IMR-90 (cell line): ENCODE results near the gene MON2. TPM values are rescaled to one million over a fixed set of nuclear protein-coding genes. Genes with fewer than 3 reads are reported as not detected.

ENCODE experiments used
- ATAC-seq: fragments of 200-7000 bp; cut with Tn5 transposase; 2 replicates; pipeline ENCODE4 v1.9.1; 2020; ENCODE audit warnings: low read depth, mild to moderate bottlenecking, moderate library complexity
- BruUV-seq: library from RNA; stranded (reverse); fragments of 400-500 nt; replicated peaks from 2 replicates; lab custom pipeline; 2021; lab: Mats Ljungman, UMichigan
- CTCF ChIA-PET: fragments of 300-600 bp; formaldehyde crosslinking; extraction: SDS; loops from one replicate; lab custom pipeline; 2021; ENCODE audit warnings: antibody characterized with exemption; lab: Yijun Ruan, JAX
- POLR2A ChIA-PET: fragments of 300-600 bp; sonication (Branson Sonifier 250); formaldehyde crosslinking; loops from one replicate; lab custom pipeline; 2022; ENCODE audit warnings: antibody characterized with exemption; ENCODE audit not compliant: unreplicated experiment; lab: Charles Lee
- DNase-seq: peaks from one replicate; pipeline ENCODE4 v3.0.0; 2013
- H2AFZ ChIP-seq: replicated peaks from 2 replicates; pipeline ENCODE3; 2013; ENCODE audit warnings: low read length, mild to moderate bottlenecking; ENCODE audit not compliant: poor library complexity
- H2AK5ac ChIP-seq: 2 replicates; pipeline ENCODE4 v1.6.1; 2013; ENCODE audit warnings: low read depth, low read length, inconsistent platforms
- H2AK9ac ChIP-seq: replicated peaks from 2 replicates; pipeline ENCODE3; 2013; ENCODE audit warnings: mild to moderate bottlenecking, low read depth, low read length, moderate library complexity; ENCODE audit not compliant: poor library complexity
- H2BK120ac ChIP-seq: 2 replicates; pipeline ENCODE4 v1.6.1; 2013; ENCODE audit warnings: low read depth, low read length, inconsistent platforms
- H2BK15ac ChIP-seq: 3 replicates; pipeline ENCODE4 v1.6.1; 2013; ENCODE audit warnings: low read depth, low read length, inconsistent platforms
- H2BK20ac ChIP-seq: 2 replicates; pipeline ENCODE4 v1.6.1; 2013; ENCODE audit warnings: low read depth, mild to moderate bottlenecking, inconsistent platforms, low read length, moderate library complexity
- H2BK5ac ChIP-seq: 2 replicates; pipeline ENCODE4 v1.6.1; 2013; ENCODE audit warnings: mild to moderate bottlenecking, low read depth, low read length, inconsistent platforms; ENCODE audit not compliant: poor library complexity, severe bottlenecking
- H3K14ac ChIP-seq: replicated peaks from 2 replicates; pipeline ENCODE4 v1.6.1; 2013; ENCODE audit warnings: low read depth, low read length, inconsistent platforms
- H3K18ac ChIP-seq: 2 replicates; pipeline ENCODE4 v1.6.1; 2013; ENCODE audit warnings: low read depth, low read length, control low read depth
- H3K23ac ChIP-seq: 2 replicates; pipeline ENCODE4 v1.6.1; 2013; ENCODE audit warnings: low read depth, low read length, inconsistent platforms
- H3K27ac ChIP-seq: 2 replicates; pipeline ENCODE4 v1.5.1; 2013; ENCODE audit warnings: mild to moderate bottlenecking, control low read depth, low read length; ENCODE audit not compliant: insufficient read depth
- H3K27me3 ChIP-seq: 2 replicates; pipeline ENCODE4 v1.6.1; 2013; ENCODE audit warnings: low read length; ENCODE audit not compliant: control insufficient read depth, insufficient read depth
- H3K36me3 ChIP-seq: 2 replicates; pipeline ENCODE4 v1.6.1; 2013; ENCODE audit warnings: low read length, mixed read lengths; ENCODE audit not compliant: control insufficient read depth, insufficient read depth
- H3K4ac ChIP-seq: 2 replicates; pipeline ENCODE4 v1.6.1; 2013; ENCODE audit warnings: low read depth, low read length, inconsistent platforms
- H3K4me1 ChIP-seq: 2 replicates; pipeline ENCODE4 v1.6.1; 2013; ENCODE audit warnings: low read length, mixed read lengths; ENCODE audit not compliant: control insufficient read depth, insufficient read depth
- H3K4me2 ChIP-seq: 2 replicates; pipeline ENCODE4 v1.6.1; 2013; ENCODE audit warnings: low read depth, mild to moderate bottlenecking, control low read depth, low read length, moderate library complexity
- H3K4me3 ChIP-seq: 2 replicates; pipeline ENCODE4 v1.5.1; 2013; ENCODE audit warnings: low read depth, mild to moderate bottlenecking, control low read depth, low read length, moderate library complexity; ENCODE audit not compliant: insufficient read depth
- H3K56ac ChIP-seq: 2 replicates; pipeline ENCODE4 v1.6.1; 2013; ENCODE audit warnings: low read length, inconsistent platforms; ENCODE audit not compliant: insufficient read depth; ENCODE audit errors: extremely low read depth
- H3K79me1 ChIP-seq, 2 experiments: 2 replicates each; pipeline ENCODE4 v1.6.1; 2013; ENCODE audit warnings: low read length in 2 of 2, inconsistent platforms in 1 of 2, low read depth in 1 of 2
- H3K9ac ChIP-seq: 2 replicates; pipeline ENCODE4 v1.6.1; 2013; ENCODE audit warnings: low read depth, low read length, control low read depth
- H3K9me1 ChIP-seq: 2 replicates; pipeline ENCODE4 v1.6.1; 2013; ENCODE audit warnings: low read length, inconsistent platforms; ENCODE audit not compliant: insufficient read depth
- H3K9me3 ChIP-seq: 2 replicates; pipeline ENCODE4 v1.6.1; 2013; ENCODE audit warnings: low read length; ENCODE audit not compliant: control insufficient read depth, insufficient read depth
- H4K20me1 ChIP-seq: 2 replicates; pipeline ENCODE4 v1.6.1; 2013; ENCODE audit warnings: low read length, inconsistent platforms; ENCODE audit not compliant: insufficient read depth
- H4K5ac ChIP-seq: 2 replicates; pipeline ENCODE4 v1.6.1; 2013; ENCODE audit warnings: mild to moderate bottlenecking, low read depth, low read length, control low read depth
- H4K8ac ChIP-seq, 2 experiments: 2 replicates each; pipeline ENCODE4 v1.6.1; 2013; ENCODE audit warnings: low read depth in 2 of 2, low read length in 2 of 2, control low read depth in 1 of 2, inconsistent platforms in 1 of 2
- H4K91ac ChIP-seq: 2 replicates; pipeline ENCODE4 v1.6.1; 2013; ENCODE audit warnings: low read depth, low read length, inconsistent platforms; ENCODE audit not compliant: insufficient read depth
- CHD1 ChIP-seq: IDR thresholded peaks from 2 replicates; pipeline ENCODE4 v1.6.1; 2012; ENCODE audit warnings: low read depth, low read length, improper control_type of control experiment
- FOS ChIP-seq: fragments of 150-350 bp; IDR thresholded peaks from 2 replicates; pipeline ENCODE4 v1.6.1; 2016; ENCODE audit warnings: low read depth, low read length
- WGBS, 2 experiments: methylation state at CpG; one replicate each; pipeline versions ENCODE4 v1.1.5 to v1.1.7; 2013; ENCODE audit warnings: missing lambda C conversion rate in 2 of 2; ENCODE audit not compliant: insufficient read length in 1 of 2; ENCODE audit errors: extremely low coverage in 2 of 2; 5-methylcytosine and 5-hydroxymethylcytosine counted together
- dilution Hi-C: fragments of 300-500 bp; cut with HindIII; formaldehyde crosslinking; loops from one replicate; pipeline ENCODE4 v1.14.3; 2018; ENCODE audit warnings: low sequenced_read_pairs; ENCODE audit not compliant: unreplicated experiment
- in situ Hi-C: fragments of 300-500 bp; cut with MboI; formaldehyde crosslinking; loops from 3 replicates; pipeline ENCODE4 v1.14.3; 2019; ENCODE audit warnings: low sequenced_read_pairs, inconsistent platforms, mixed read lengths
- intact Hi-C: fragments of 100-400 bp; cut with micrococcal nuclease; formaldehyde crosslinking; loops from 2 replicates; pipeline ENCODE4 v1.10.0; 2022
- polyA plus RNA-seq, 3 experiments: library from polyadenylated mRNA; depleted of rRNA; stranded (reverse); fragments of >200 nt; gene quantifications; 2 replicates each; pipeline ENCODE4 v1.2.3, GENCODE V29; 2012; ENCODE audit warnings: low replicate concordance in 1 of 3
- total RNA-seq: library from RNA; depleted of rRNA; stranded (reverse); fragments of >200 nt; gene quantifications from 2 replicates; pipeline ENCODE4 v1.2.3, GENCODE V29; 2012

MON2 gene
- total and polyA plus RNA-seq, 2 of the 4 experiments (the other 2 are of a cell fraction): 13.2 to 39.3 TPM

- Histone ChIP-seq H3K9ac (no peak overlapping the region), H4K5ac (no peak overlapping the region), H3K4me2 (no peak overlapping the region), H2AK9ac (no peak overlapping the region), H3K9me3 (peaks cover 4% of the 10 kb centered on the region; the same call in 1 of the 2 replicates), H2AK5ac (no peak overlapping the region), H3K18ac (no peak overlapping the region), H3K4me1 (no peaks in the 10 kb centered on the region), H4K8ac (no peak overlapping the region), H2AFZ (no peak overlapping the region), H2BK5ac (no peak overlapping the region), H3K23ac (no peak overlapping the region), H2BK20ac (no peak overlapping the region), H3K4ac (no peak overlapping the region), H3K9me1 (no peaks in the 10 kb centered on the region), H3K27me3 (no peaks in the 10 kb centered on the region; the same call in none of the 2 replicates), H2BK120ac (no peak overlapping the region), H3K79me1 (no peaks in the 10 kb centered on the region), H2BK15ac (no peak overlapping the region), H3K27ac (no peak overlapping the region), H4K20me1 (no peaks in the 10 kb centered on the region), H3K56ac (no peak overlapping the region), H4K91ac (no peak overlapping the region), H3K14ac (no peak overlapping the region), H3K4me3 (no peak overlapping the region), H3K36me3 (no peaks in the 10 kb centered on the region)
- no TSS peak for BruUV-seq
- WGBS, 2 experiments: no CpG with 5 or more reads among the region's 3 CpGs
- dilution Hi-C loops: no loop called here
- no peak for ATAC-seq
- TF ChIP-seq CHD1 (no peak), FOS (no peak)
- in situ Hi-C loops: no loop called here
- intact Hi-C loops: no loop called here
- peak; percentile 4 for DNase-seq
- CTCF ChIA-PET: interaction anchor here (0.6 kb wide), 1 partner anchor 1694 kb away, joined by 3 read pairs; no protein-coding TSS in a partner anchor
- POLR2A ChIA-PET: no interaction called here
Observed at GRCh38 chr12:62426089-62426488, 40.5 kb upstream of the MON2 start.
